Neural progenitor cell (in vitro differentiated cells): ENCODE data around the gene C14orf93. TPM values are rescaled to one million over a fixed set of nuclear protein-coding genes. Genes with fewer than 3 reads are reported as not detected.
"Not testable (repeated sequence)": the region's sequence is repeated elsewhere in the genome, so short reads cannot be mapped to it uniquely, and the experiment has no call there.

ENCODE experiments used
- DNase-seq: peaks from one replicate; pipeline ENCODE4 v3.0.0-alpha.2; 2016; ENCODE audit warnings: low spot score
- H2AFZ ChIP-seq: fragments of 200-600 bp; sonication (generic); replicated peaks from 2 replicates; pipeline ENCODE4 v1.6.1; 2016; ENCODE audit warnings: antibody characterized with exemption
- H3F3A ChIP-seq: fragments of 200-600 bp; sonication (generic); 2 replicates; pipeline ENCODE4 v1.6.1; 2016; ENCODE audit warnings: antibody characterized with exemption, low read depth
- H3K27ac ChIP-seq: fragments of 200-600 bp; sonication (generic); 2 replicates; pipeline ENCODE4 v1.5.1; 2016; ENCODE audit warnings: mild to moderate bottlenecking
- H3K27me3 ChIP-seq: fragments of 200-600 bp; sonication (generic); 2 replicates; pipeline ENCODE4 v1.6.1; 2016; ENCODE audit warnings: mild to moderate bottlenecking, moderate library complexity
- H3K36me3 ChIP-seq: fragments of 200-600 bp; sonication (generic); 2 replicates; pipeline ENCODE4 v1.5.1; 2016
- H3K4me1 ChIP-seq: fragments of 200-600 bp; sonication (generic); 2 replicates; pipeline ENCODE4 v1.6.1; 2016; ENCODE audit warnings: mixed run types
- H3K4me2 ChIP-seq: fragments of 200-600 bp; sonication (generic); 2 replicates; pipeline ENCODE4 v1.6.1; 2016
- H3K4me3 ChIP-seq: fragments of 200-600 bp; sonication (generic); 2 replicates; pipeline ENCODE4 v1.5.1; 2016
- H3K79me2 ChIP-seq: fragments of 200-600 bp; sonication (generic); 2 replicates; pipeline ENCODE4 v1.6.1; 2016; ENCODE audit warnings: low read depth
- H3K9ac ChIP-seq: fragments of 200-600 bp; sonication (generic); 2 replicates; pipeline ENCODE4 v1.6.1; 2016
- H3K9me3 ChIP-seq: fragments of 200-600 bp; sonication (generic); 2 replicates; pipeline ENCODE4 v1.5.1; 2016; ENCODE audit warnings: low read depth
- H4K20me1 ChIP-seq: fragments of 200-600 bp; sonication (generic); 2 replicates; pipeline ENCODE4 v1.6.1; 2016; ENCODE audit warnings: low read depth
- H3K27ac Mint-ChIP-seq: 3 replicates; pipeline ENCODE4 v1.8.0; 2021; ENCODE audit warnings: mixed read lengths
- H3K27me3 Mint-ChIP-seq: 2 replicates; pipeline ENCODE4 v1.8.0; 2022; ENCODE audit warnings: low read depth, mild to moderate bottlenecking, inconsistent platforms, moderate library complexity, mixed read lengths; ENCODE audit not compliant: insufficient read depth
- H3K36me3 Mint-ChIP-seq: 3 replicates; pipeline ENCODE4 v1.8.0; 2021; ENCODE audit warnings: mixed read lengths
- H3K4me1 Mint-ChIP-seq: 3 replicates; pipeline ENCODE4 v1.8.0; 2021; ENCODE audit warnings: mixed read lengths
- H3K4me3 Mint-ChIP-seq: 3 replicates; pipeline ENCODE4 v1.8.0; 2021; ENCODE audit warnings: mild to moderate bottlenecking, moderate library complexity, mixed read lengths
- H3K9me3 Mint-ChIP-seq: 3 replicates; pipeline ENCODE4 v1.8.0; 2020; ENCODE audit warnings: mixed read lengths
- CTCF ChIP-seq: fragments of 200-600 bp; sonication (generic); IDR thresholded peaks from 2 replicates; pipeline ENCODE4 v1.5.1; 2017; ENCODE audit warnings: antibody characterized with exemption, mild to moderate bottlenecking
- EZH2 ChIP-seq: fragments of 200-600 bp; sonication (generic); IDR thresholded peaks from 2 replicates; pipeline ENCODE4 v1.6.1; 2017; ENCODE audit warnings: antibody characterized with exemption, mild to moderate bottlenecking, moderate library complexity
- EZH2phosphoT487 ChIP-seq: fragments of 200-600 bp; sonication (generic); IDR thresholded peaks from 2 replicates; pipeline ENCODE4 v1.6.1; 2017; ENCODE audit warnings: antibody characterized with exemption
- total RNA-seq: library from RNA; depleted of rRNA; stranded (reverse); fragments of >200 nt; gene quantifications from 2 replicates; pipeline ENCODE4 v1.2.3, GENCODE V29; 2015; ENCODE audit warnings: low replicate concordance

Gene C14orf93
- total RNA-seq, 1 donor from 2014 or later, result 8.2 TPM

- peak overlapping the region; percentile 68 for H3K4me3 ChIP-seq
- H3K27ac ChIP-seq, result no peak overlapping the region
- H3K4me2 ChIP-seq, result peak overlapping the region; percentile 81
- peaks cover 7% of the 10 kb centered on the region for H3K4me1 ChIP-seq
- H3K9me3 Mint-ChIP-seq, result no peaks in the 10 kb centered on the region
- peaks cover 13% of the 10 kb centered on the region for H3K36me3 Mint-ChIP-seq
- peak overlapping the region; percentile 79 for H3K9ac ChIP-seq
- H3K9me3 ChIP-seq, result no peaks in the 10 kb centered on the region
- peak overlapping the region; percentile 98 for H3K27ac Mint-ChIP-seq
- H3K27me3 Mint-ChIP-seq, result no peaks in the 10 kb centered on the region
- H3K4me1 Mint-ChIP-seq, result peaks cover 16% of the 10 kb centered on the region
- no peaks in the 10 kb centered on the region for H3K27me3 ChIP-seq
- H3K36me3 ChIP-seq, result peaks cover 5% of the 10 kb centered on the region
- H4K20me1 ChIP-seq, result no peaks in the 10 kb centered on the region
- peak overlapping the region; percentile 95 for H3K4me3 Mint-ChIP-seq
- peaks cover 16% of the 10 kb centered on the region for H3K79me2 ChIP-seq
- peak overlapping the region; percentile 97 for H2AFZ ChIP-seq
- H3F3A ChIP-seq, result peaks cover 7% of the 10 kb centered on the region
- no peak for TF ChIP-seq EZH2
- TF ChIP-seq CTCF, result no peak
- TF ChIP-seq EZH2phosphoT487, result no peak
- DNase-seq, result no peak
Measured at GRCh38 chr14:22955702-22956569, 54.0 kb downstream of the C14orf93 start.

GRCh38 chr14:22952418-22952817 lies 57.5 kb downstream of the C14orf93 start:
- Histone ChIP-seq H3K79me2 (peaks cover 16% of the 10 kb centered on the region), H4K20me1 (no peaks in the 10 kb centered on the region), H3K27me3 (no peaks in the 10 kb centered on the region), H2AFZ (no peak overlapping the region), H3K4me1 (peaks cover 7% of the 10 kb centered on the region), H3F3A (peaks cover 7% of the 10 kb centered on the region), H3K36me3 (peaks cover 5% of the 10 kb centered on the region), H3K9ac (no peak overlapping the region), H3K4me2 (no peak overlapping the region), H3K4me3 (no peak overlapping the region), H3K27ac (no peak overlapping the region), H3K9me3 (no peaks in the 10 kb centered on the region)
- H3K4me1 Mint-ChIP-seq, result peaks cover 16% of the 10 kb centered on the region
- no peak overlapping the region for H3K4me3 Mint-ChIP-seq
- H3K36me3 Mint-ChIP-seq, result peaks cover 18% of the 10 kb centered on the region
- no peak overlapping the region for H3K27ac Mint-ChIP-seq
- H3K9me3 Mint-ChIP-seq, result no peaks in the 10 kb centered on the region
- H3K27me3 Mint-ChIP-seq, result no peaks in the 10 kb centered on the region
- TF ChIP-seq CTCF (no peak), EZH2phosphoT487 (no peak), EZH2 (no peak)
- no peak for DNase-seq

- H2AFZ ChIP-seq, H3K27me3 Mint-ChIP-seq, H3K9me3 Mint-ChIP-seq, H3K9me3 ChIP-seq, H3K27me3 ChIP-seq, H3K4me3 Mint-ChIP-seq, H3K27ac Mint-ChIP-seq, H3K9ac ChIP-seq, H3K4me1 ChIP-seq, H3F3A ChIP-seq, H3K27ac ChIP-seq, H3K36me3 ChIP-seq, H4K20me1 ChIP-seq, H3K4me2 ChIP-seq, DNase-seq, H3K4me3 ChIP-seq: not testable (repeated sequence)
- peaks cover 16% of the 10 kb centered on the region for H3K4me1 Mint-ChIP-seq
- peaks cover 16% of the 10 kb centered on the region for H3K79me2 ChIP-seq
- H3K36me3 Mint-ChIP-seq, result peaks cover 18% of the 10 kb centered on the region
Measured at GRCh38 chr14:22951795-22952194, 58.1 kb downstream of the C14orf93 start.

- no peak for DNase-seq
- no peaks in the 10 kb centered on the region for H3K36me3 ChIP-seq
- no peaks in the 10 kb centered on the region for H3K4me1 ChIP-seq
- H3K4me2 ChIP-seq, result no peak overlapping the region
- Mint-ChIP-seq H3K4me1 (no peaks in the 10 kb centered on the region), H3K36me3 (peaks cover 20% of the 10 kb centered on the region), H3K27ac (no peak overlapping the region), H3K27me3 (no peaks in the 10 kb centered on the region), H3K4me3 (no peak overlapping the region), H3K9me3 (no peaks in the 10 kb centered on the region)
- no peaks in the 10 kb centered on the region for H3K79me2 ChIP-seq
- TF ChIP-seq EZH2phosphoT487 (no peak), EZH2 (no peak), CTCF (no peak)
- H4K20me1 ChIP-seq, result no peaks in the 10 kb centered on the region
- H3K27me3 ChIP-seq, result no peaks in the 10 kb centered on the region
- H2AFZ ChIP-seq, result no peak overlapping the region
- no peaks in the 10 kb centered on the region for H3K9me3 ChIP-seq
- H3K4me3 ChIP-seq, result no peak overlapping the region
- H3K9ac ChIP-seq, result no peak overlapping the region
- H3K27ac ChIP-seq, result no peak overlapping the region
- peaks cover 7% of the 10 kb centered on the region for H3F3A ChIP-seq
Measured at GRCh38 chr14:22945642-22946041, 64.3 kb downstream of the C14orf93 start.
